ENCODE data around the gene AP3D1. TPM values are rescaled to one million over a fixed set of nuclear protein-coding genes. Genes with fewer than 3 reads are reported as not detected.

Gene AP3D1
- total and polyA plus RNA-seq, 9 of the 15 experiments (the other 6 are each of a cell fraction or from before 2014, with no cell fraction given), result 1.2 to 86.1 (median 35.9) TPM

DNA sequence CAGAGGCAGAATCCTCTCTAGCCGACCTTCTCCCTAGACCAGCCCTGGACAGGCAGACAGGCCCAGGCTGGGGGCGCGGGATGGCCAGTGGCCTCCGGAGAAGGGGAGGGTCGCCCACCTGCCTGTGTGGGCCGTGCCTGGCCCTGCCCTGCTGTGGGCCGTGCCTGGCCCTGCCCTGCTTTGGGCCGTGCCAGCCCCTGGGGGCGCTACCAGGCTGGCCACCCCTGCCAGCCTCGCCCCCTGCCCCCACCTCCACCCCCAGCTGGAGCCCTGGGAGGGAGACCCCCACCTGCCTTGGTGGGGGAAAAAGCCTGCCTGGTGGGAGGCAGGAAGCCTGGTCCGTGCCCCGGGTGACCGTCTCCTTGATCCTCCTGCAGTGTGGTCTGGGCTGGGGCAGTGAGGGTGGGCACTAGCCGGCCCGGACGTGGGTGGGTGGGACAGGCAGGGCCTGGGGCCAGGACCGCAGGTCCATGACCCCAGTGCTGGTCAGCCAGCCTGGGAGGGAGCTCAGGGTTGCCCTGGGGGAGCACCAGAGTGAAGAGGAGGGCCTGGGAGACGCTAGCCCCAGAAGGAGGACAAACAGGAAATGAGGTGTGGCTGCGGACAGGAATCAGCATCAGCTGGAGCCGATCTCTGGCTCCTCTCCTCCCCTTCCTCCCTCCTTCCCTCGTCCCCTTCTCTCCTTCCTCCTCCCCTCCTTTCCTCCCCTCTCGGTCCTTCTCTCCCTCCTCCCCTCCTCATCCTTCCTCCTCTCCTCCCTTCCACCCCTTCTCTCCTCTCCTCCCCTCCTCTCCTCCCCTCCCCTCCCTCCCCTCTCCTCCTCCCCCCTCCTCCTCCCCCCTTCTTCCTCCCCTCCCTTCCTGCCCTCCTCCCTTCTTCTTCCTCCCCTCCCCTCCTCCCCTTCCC, 95.2 kb downstream of the AP3D1 start (continued):
- TF ChIP-seq MXD1 (CRISPR knock-in tag; IDR thresholded peaks at IDR 0.05; ENCODE audit: borderline replicate concordance, poor library complexity, severe bottlenecking) (no peak), EP300 (IDR thresholded peaks at IDR 0.05; ENCODE audit: low read length) (peak; percentile 49), ATF4 (CRISPR knock-in tag; IDR thresholded peaks at IDR 0.05) (0 out of 2 replicates have a peak, but pooled peaks have one; percentile 6), NR0B1 (IDR thresholded peaks at IDR 0.05; ENCODE audit: partially characterized antibody) (no peak), CHD2 (IDR thresholded peaks at IDR 0.05; ENCODE audit: low read depth, low read length) (no peak), BDP1 (IDR thresholded peaks at IDR 0.05; ENCODE audit: insufficient read depth, insufficient read length) (no peak), NUFIP1 (IDR thresholded peaks at IDR 0.05; ENCODE audit: partially characterized antibody) (peak; percentile 66), KDM1A (IDR thresholded peaks at IDR 0.05) (peak in 1 of 2 experiments; percentile 87; a peak in 2 of 4 replicates), TEAD2 (tag; IDR thresholded peaks at IDR 0.05) (no peak), ETS2 (tag; IDR thresholded peaks at IDR 0.05; ENCODE audit: borderline replicate concordance, poor library complexity, severe bottlenecking) (no peak), ZBTB17 (CRISPR knock-in tag; IDR thresholded peaks at IDR 0.05) (peak; percentile 37; the same call in 1 of the 2 replicates), PCBP1 (IDR thresholded peaks at IDR 0.05; ENCODE audit: low read depth, low read length, poor library complexity, severe bottlenecking) (peak; percentile 63), HMG20B (CRISPR knock-in tag; IDR thresholded peaks at IDR 0.05) (no peak), MYNN (IDR thresholded peaks at IDR 0.05) (0 out of 2 replicates have a peak, but pooled peaks have one; percentile 16), MYNN (CRISPR knock-in tag; IDR thresholded peaks at IDR 0.05) (no peak), TBP (optimal IDR thresholded peaks at IDR 0.05; ENCODE audit: low read depth, low read length) (peak; percentile 66), IRF9 (tag; IDR thresholded peaks at IDR 0.05) (no peak), ELF4 (CRISPR knock-in tag; IDR thresholded peaks at IDR 0.05) (peak; percentile 79; the same call in 1 of the 2 replicates)
- TF ChIP-seq, protein P1, sequence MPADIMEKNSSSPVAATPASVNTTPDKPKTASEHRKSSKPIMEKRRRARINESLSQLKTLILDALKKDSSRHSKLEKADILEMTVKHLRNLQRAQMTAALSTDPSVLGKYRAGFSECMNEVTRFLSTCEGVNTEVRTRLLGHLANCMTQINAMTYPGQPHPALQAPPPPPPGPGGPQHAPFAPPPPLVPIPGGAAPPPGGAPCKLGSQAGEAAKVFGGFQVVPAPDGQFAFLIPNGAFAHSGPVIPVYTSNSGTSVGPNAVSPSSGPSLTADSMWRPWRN (IDR thresholded peaks at IDR 0.05; ENCODE audit: low read depth), result no peak
- TF ChIP-seq, protein P2, sequence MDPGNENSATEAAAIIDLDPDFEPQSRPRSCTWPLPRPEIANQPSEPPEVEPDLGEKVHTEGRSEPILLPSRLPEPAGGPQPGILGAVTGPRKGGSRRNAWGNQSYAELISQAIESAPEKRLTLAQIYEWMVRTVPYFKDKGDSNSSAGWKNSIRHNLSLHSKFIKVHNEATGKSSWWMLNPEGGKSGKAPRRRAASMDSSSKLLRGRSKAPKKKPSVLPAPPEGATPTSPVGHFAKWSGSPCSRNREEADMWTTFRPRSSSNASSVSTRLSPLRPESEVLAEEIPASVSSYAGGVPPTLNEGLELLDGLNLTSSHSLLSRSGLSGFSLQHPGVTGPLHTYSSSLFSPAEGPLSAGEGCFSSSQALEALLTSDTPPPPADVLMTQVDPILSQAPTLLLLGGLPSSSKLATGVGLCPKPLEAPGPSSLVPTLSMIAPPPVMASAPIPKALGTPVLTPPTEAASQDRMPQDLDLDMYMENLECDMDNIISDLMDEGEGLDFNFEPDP (CRISPR knock-in tag; IDR thresholded peaks at IDR 0.05), result no peak
